MM.1S (cell line): ENCODE measurements around the gene IKBKG.
"Not testable (repeated sequence)": the region's sequence is repeated elsewhere in the genome, so short reads cannot be mapped to it uniquely, and the experiment has no call there.

Experiments
- DNase-seq: peaks from one replicate; pipeline ENCODE4 v3.0.0-alpha.2; 2015
- H2AFZ ChIP-seq: fragments of 300-600 bp; sonication (generic); 2 replicates; pipeline ENCODE4 v1.6.0; 2016; ENCODE audit warnings: antibody characterized with exemption, low read length
- H3F3A ChIP-seq: fragments of 300-600 bp; sonication (generic); 2 replicates; pipeline ENCODE4 v1.6.1; 2016; ENCODE audit warnings: mild to moderate bottlenecking, antibody characterized with exemption, low read length, moderate library complexity, mixed read lengths; ENCODE audit not compliant: insufficient read depth
- H3K27ac ChIP-seq: fragments of 300-600 bp; sonication (generic); 2 replicates; pipeline ENCODE4 v1.5.1; 2016; ENCODE audit warnings: mild to moderate bottlenecking, low read length
- H3K27me3 ChIP-seq: fragments of 300-600 bp; sonication (generic); replicated peaks from 2 replicates; pipeline ENCODE4 v1.6.0; 2016; ENCODE audit warnings: low read length; ENCODE audit not compliant: insufficient read depth
- H3K36me3 ChIP-seq: fragments of 300-600 bp; sonication (generic); replicated peaks from 2 replicates; pipeline ENCODE4 v1.6.1; 2016; ENCODE audit warnings: mild to moderate bottlenecking, low read length, mixed read lengths; ENCODE audit not compliant: insufficient read depth
- H3K4me1 ChIP-seq: fragments of 300-600 bp; sonication (generic); 2 replicates; pipeline ENCODE4 v1.6.1; 2016; ENCODE audit warnings: low read length, mixed read lengths
- H3K4me2 ChIP-seq: fragments of 300-600 bp; sonication (generic); 2 replicates; pipeline ENCODE4 v1.6.0; 2016; ENCODE audit warnings: low read depth, low read length
- H3K4me3 ChIP-seq: fragments of 300-600 bp; sonication (generic); 2 replicates; pipeline ENCODE4 v1.5.1; 2016; ENCODE audit warnings: low read length, mixed read lengths
- H3K79me2 ChIP-seq: fragments of 300-600 bp; sonication (generic); 2 replicates; pipeline ENCODE4 v1.6.1; 2016; ENCODE audit warnings: mixed run types, low read length, mixed read lengths
- H3K9ac ChIP-seq: fragments of 300-600 bp; sonication (generic); 2 replicates; pipeline ENCODE4 v1.6.1; 2016; ENCODE audit warnings: low read length, mixed read lengths
- H3K9me2 ChIP-seq: fragments of 300-600 bp; sonication (generic); replicated peaks from 2 replicates; pipeline ENCODE4 v1.6.1; 2016; ENCODE audit warnings: mild to moderate bottlenecking, low read length, mixed read lengths; ENCODE audit not compliant: insufficient read depth
- H3K9me3 ChIP-seq: fragments of 300-600 bp; sonication (generic); replicated peaks from 2 replicates; pipeline ENCODE4 v1.6.1; 2016; ENCODE audit warnings: mild to moderate bottlenecking, low read length, mixed read lengths; ENCODE audit not compliant: insufficient read depth
- H4K20me1 ChIP-seq: fragments of 300-600 bp; sonication (generic); 2 replicates; pipeline ENCODE4 v1.6.1; 2016; ENCODE audit warnings: mild to moderate bottlenecking, low read length, moderate library complexity, mixed read lengths; ENCODE audit not compliant: insufficient read depth
- EZH2 ChIP-seq: fragments of 300-600 bp; sonication (generic); optimal IDR thresholded peaks from 2 replicates; pipeline ENCODE3; 2017; ENCODE audit warnings: low read depth, mild to moderate bottlenecking, antibody characterized with exemption, low read length, mixed read lengths
- EZH2phosphoT487 ChIP-seq: fragments of 300-600 bp; sonication (generic); IDR thresholded peaks from 2 replicates; pipeline ENCODE4 v1.6.1; 2018; ENCODE audit warnings: antibody characterized with exemption, low read length
- TF ChIP-seq, protein P1 (sequence below): fragments of 300-600 bp; sonication (generic); IDR thresholded peaks from 2 replicates; pipeline ENCODE4 v1.5.1; 2016; ENCODE audit warnings: antibody characterized with exemption, low read length, mixed read lengths

IKBKG gene

DNA sequence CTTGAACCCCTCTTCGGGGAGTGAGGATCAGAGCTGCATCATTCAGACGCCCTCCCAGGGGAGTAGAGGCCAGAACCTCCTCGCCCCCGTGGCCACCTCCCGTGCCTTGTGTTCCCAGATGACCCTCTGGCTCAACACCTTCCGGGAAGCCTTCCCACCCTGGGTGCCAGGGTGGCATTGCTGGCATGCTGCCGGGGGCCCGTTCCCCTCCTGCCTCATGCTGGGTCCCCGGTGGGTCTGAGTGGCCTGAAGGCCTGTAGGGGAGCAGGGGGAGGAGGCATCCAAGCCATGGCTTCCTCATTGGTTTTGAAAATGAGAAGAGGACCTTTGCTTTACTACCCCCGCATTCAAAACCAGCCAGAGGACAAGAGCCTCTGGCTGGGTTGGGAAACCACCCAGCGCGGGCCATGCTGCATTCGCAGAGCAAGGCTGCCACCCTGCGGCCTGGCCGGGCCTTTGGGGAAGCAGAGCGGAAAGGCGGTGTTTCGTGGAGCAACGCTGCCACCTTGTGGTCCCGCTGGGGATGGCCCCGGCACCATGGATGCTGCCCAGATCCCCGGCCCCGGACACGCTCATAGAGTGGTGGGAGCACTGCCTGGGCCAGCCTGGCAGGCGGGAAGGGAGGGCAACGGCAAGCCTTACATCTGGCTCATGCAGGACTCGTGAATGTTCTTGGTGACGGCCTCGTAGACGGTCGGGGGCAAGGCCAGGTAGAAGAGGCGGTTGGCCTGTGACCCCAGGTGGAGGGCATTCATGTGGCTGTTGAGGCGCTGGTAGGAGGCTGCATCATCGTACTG lies 12.7 kb upstream of the IKBKG start:
- no peaks in the 10 kb centered on the region for H3F3A ChIP-seq
- no peaks in the 10 kb centered on the region for H3K36me3 ChIP-seq
- H4K20me1 ChIP-seq = no peaks in the 10 kb centered on the region
- H3K27ac ChIP-seq = no peak overlapping the region
- 0 out of 2 replicates have a peak overlapping the region, but pooled peaks have one; percentile 43 for H2AFZ ChIP-seq
- peaks cover 4% of the 10 kb centered on the region for H3K4me1 ChIP-seq
- no peaks in the 10 kb centered on the region for H3K79me2 ChIP-seq
- no peak overlapping the region for H3K4me3 ChIP-seq
- no peaks in the 10 kb centered on the region for H3K9me3 ChIP-seq
- no peaks in the 10 kb centered on the region for H3K9me2 ChIP-seq
- no peaks in the 10 kb centered on the region for H3K27me3 ChIP-seq
- DNase-seq = peak; percentile 82
- TF ChIP-seq EZH2phosphoT487 (no peak), EZH2 (no peak)
- TF ChIP-seq, protein P1, sequence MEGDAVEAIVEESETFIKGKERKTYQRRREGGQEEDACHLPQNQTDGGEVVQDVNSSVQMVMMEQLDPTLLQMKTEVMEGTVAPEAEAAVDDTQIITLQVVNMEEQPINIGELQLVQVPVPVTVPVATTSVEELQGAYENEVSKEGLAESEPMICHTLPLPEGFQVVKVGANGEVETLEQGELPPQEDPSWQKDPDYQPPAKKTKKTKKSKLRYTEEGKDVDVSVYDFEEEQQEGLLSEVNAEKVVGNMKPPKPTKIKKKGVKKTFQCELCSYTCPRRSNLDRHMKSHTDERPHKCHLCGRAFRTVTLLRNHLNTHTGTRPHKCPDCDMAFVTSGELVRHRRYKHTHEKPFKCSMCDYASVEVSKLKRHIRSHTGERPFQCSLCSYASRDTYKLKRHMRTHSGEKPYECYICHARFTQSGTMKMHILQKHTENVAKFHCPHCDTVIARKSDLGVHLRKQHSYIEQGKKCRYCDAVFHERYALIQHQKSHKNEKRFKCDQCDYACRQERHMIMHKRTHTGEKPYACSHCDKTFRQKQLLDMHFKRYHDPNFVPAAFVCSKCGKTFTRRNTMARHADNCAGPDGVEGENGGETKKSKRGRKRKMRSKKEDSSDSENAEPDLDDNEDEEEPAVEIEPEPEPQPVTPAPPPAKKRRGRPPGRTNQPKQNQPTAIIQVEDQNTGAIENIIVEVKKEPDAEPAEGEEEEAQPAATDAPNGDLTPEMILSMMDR = peak; percentile 99
- H3K9ac ChIP-seq = peak overlapping the region; percentile 25; the same call in 1 of the 2 replicates
- H3K4me2 ChIP-seq = peak overlapping the region; percentile 13; the same call in 1 of the 2 replicates

DNA sequence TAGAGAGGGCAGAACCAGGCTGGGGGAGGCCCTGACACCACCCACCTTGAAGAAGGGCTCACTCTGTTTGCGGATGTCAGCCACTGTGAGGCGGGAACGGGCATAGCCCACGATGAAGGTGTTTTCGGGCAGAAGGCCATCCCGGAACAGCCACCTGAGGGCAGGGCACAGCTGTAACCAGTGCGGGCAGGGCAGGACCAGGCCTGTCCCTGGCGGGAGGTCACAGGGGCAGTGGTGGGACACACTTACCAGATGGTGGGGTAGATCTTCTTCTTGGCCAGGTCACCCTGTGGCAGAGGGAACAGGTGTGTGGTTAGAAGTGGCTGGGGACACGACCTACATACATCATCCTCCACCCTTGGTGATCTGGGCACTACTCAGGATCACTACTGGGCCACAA lies 11.5 kb upstream of the IKBKG start:
- no peak for DNase-seq
- Histone ChIP-seq H3K4me2 (no peak overlapping the region), H4K20me1 (no peaks in the 10 kb centered on the region), H3K27ac (no peak overlapping the region), H3F3A (no peaks in the 10 kb centered on the region), H3K9ac (no peak overlapping the region), H2AFZ (no peak overlapping the region), H3K9me3 (no peaks in the 10 kb centered on the region), H3K4me1 (peaks cover 4% of the 10 kb centered on the region), H3K79me2 (no peaks in the 10 kb centered on the region), H3K27me3 (no peaks in the 10 kb centered on the region), H3K36me3 (no peaks in the 10 kb centered on the region), H3K9me2 (no peaks in the 10 kb centered on the region), H3K4me3 (no peak overlapping the region)
- TF ChIP-seq, protein P1 = no peak
- TF ChIP-seq EZH2 = no peak
- TF ChIP-seq EZH2phosphoT487 = no peak

DNA sequence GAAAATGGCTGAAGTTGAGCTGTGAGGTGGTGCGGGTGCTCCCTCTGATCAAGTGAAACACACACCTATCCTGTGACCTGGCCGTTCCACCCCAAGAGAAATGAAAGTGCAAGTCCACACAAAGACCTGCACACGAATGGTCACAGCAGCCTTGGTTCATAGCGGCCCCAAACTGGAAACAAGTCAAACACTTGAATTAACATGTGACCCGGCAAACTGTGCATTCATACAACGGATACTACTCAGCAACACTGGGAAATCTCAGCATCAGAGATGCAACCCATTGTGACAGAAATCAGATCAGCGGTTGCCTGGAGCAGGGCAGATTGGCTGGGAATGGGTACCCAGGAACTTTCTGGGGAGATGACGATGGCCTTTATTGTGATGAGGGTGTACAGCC lies 8.3 kb upstream of the IKBKG start:
- Histone ChIP-seq H3K9me2 (no peaks in the 10 kb centered on the region), H3K9me3 (no peaks in the 10 kb centered on the region), H3K79me2 (no peaks in the 10 kb centered on the region), H3K9ac (no peak overlapping the region), H2AFZ (no peak overlapping the region), H4K20me1 (no peaks in the 10 kb centered on the region), H3K36me3 (no peaks in the 10 kb centered on the region), H3K4me2 (no peak overlapping the region), H3K27me3 (no peaks in the 10 kb centered on the region), H3K27ac (no peak overlapping the region), H3K4me3 (no peak overlapping the region), H3K4me1 (peaks cover 4% of the 10 kb centered on the region), H3F3A (no peaks in the 10 kb centered on the region)
- no peak for DNase-seq
- no peak for TF ChIP-seq EZH2
- TF ChIP-seq, protein P1 = no peak
- no peak for TF ChIP-seq EZH2phosphoT487

DNA sequence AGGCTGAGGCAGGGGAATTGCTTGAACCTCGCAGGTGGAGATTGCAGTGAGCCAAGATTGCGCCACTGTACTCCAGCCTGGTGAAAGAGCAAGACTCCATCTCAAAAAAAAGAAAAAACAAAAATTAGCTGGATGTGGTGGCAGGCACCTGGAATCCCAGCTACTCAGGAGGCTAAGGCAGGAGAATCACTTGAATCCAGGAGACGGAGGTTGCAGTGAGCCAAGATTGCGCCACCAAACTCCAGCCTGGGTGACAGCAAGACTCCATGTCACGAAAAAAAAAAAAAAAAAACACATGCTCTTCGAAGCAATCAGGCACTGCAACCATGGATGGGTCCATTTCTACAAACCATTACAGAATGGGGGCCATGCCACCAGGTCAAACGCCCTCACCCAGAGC lies 7.1 kb upstream of the IKBKG start:
- DNase-seq, H3K79me2 ChIP-seq, H4K20me1 ChIP-seq, H3K27me3 ChIP-seq, H3K9me2 ChIP-seq, H3K9ac ChIP-seq, H3K4me2 ChIP-seq, H3K27ac ChIP-seq, H3K9me3 ChIP-seq, H3K36me3 ChIP-seq, H3F3A ChIP-seq, H3K4me3 ChIP-seq, H3K4me1 ChIP-seq, H2AFZ ChIP-seq: not testable (repeated sequence)
